ENCODE data around the gene SYK. TPM values are rescaled to one million over a fixed set of nuclear protein-coding genes. Genes with fewer than 3 reads are reported as not detected.

Gene SYK
- total RNA-seq, 4 donors from 2014 or later = 10.2 to 72.4 (median 25.9) TPM

- TF ChIP-seq CTCF (IDR thresholded peaks at IDR 0.05; ENCODE audit: low read depth) = no peak
Measured at GRCh38 chr9:90802386-90802985, 867 bp downstream of the SYK start.

DNA sequence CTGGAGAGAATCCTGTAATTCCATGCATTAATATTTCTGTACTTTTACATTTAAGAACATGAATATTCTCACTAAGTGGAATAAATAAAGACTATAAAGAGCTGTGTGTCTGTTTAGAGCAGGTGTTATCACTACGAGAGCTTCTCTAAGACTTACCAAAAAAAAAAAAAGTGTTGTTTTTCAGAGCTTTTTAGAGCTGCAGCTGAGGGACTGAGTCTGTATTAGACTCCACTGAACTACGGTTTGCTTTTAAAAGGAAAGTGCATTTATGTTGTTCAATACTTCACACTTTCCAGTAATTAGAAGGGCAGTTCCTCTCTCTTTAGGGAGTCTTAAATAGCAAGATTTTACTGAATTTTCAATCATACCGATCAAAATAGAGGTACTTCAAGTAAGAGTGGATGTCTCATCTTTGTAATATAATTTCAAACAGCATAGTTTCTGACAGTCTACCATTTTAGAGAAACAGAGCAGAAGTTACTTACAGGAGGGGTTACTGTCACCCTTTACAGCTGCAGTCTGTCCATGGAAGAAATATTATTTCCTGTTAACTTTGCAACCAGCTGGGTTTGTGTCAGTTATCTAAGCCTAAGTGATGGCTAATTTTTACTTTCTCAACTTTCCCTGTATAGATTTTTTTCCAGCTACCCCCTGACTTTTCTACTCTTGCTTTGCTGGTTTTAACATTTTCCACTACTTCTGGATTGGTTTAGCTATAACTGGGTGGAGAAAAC lies 2.4 kb downstream of the SYK start:
- no peak for TF ChIP-seq CTCF (IDR thresholded peaks at IDR 0.05; ENCODE audit: low read depth)

DNA sequence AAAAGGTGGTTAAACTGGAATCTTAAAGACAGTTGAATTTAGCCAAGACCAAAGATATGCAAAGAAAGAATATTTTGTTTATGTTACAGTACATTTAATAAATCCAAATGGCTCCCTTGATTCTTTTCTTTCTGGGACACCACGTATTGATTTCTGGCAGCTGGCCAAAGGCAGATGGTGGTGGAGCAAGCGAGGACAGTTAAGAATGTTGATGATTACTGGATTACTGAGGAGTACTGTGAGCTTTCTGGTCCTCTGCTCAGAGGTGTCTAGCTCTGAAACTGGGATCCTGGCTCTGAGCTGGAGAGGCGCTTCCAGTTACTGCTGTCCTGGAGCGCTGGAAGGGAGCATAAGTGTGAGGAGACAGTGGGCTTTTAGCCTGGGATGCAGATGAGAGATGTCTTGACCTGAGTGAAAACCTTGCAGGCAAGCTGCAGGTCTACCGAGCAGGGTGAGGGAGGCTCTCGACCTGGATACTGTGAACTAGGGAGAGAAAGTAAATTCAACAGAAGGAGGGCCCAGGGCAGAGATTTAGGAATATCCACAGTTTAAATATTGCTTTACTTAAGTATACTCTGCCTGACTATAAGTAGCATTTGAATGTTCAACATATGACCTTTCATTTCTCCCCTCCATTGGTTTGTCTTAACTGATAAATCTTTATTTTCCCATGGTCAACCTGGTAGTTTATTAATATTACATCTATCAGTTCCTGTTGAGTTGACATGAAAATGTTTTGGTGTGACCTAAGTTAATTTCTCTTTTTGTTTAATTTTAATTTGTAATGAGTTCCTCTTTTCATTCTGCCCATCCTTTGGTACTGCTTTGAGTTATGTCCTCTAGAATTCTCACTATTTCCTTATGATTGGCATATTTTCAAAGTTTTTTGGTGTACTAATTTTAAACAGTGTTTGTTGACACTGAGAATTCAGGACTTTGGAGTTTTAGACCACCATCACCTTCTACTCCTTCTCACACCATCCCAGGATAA lies 3.7 kb downstream of the SYK start:
- no peak for TF ChIP-seq CTCF (IDR thresholded peaks at IDR 0.05; ENCODE audit: low read depth)

DNA sequence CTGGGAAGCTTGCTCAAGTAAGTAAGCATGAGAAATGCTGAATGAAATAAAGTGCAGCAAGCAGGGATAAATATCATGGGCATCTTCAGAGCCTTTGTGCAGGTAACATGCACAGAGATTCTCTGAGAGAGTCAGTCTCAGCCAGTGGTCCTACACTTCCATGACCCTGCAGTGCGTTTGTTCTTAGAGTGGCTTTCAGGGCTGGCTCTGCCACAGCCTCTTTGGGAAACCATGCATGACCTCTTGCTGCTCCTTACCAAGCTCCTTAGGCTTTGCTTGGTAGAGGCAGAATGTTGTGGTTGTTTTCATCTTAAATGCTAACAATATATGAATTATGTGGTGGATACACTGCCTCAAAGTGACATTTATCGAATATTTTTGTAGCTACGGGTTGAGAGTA lies 5.4 kb downstream of the SYK start:
- no peak for TF ChIP-seq CTCF (IDR thresholded peaks at IDR 0.05; ENCODE audit: low read depth)

GRCh38 chr9:90808398-90808797 lies 6.8 kb downstream of the SYK start:
- TF ChIP-seq CTCF (IDR thresholded peaks at IDR 0.05; ENCODE audit: low read depth) = no peak

DNA sequence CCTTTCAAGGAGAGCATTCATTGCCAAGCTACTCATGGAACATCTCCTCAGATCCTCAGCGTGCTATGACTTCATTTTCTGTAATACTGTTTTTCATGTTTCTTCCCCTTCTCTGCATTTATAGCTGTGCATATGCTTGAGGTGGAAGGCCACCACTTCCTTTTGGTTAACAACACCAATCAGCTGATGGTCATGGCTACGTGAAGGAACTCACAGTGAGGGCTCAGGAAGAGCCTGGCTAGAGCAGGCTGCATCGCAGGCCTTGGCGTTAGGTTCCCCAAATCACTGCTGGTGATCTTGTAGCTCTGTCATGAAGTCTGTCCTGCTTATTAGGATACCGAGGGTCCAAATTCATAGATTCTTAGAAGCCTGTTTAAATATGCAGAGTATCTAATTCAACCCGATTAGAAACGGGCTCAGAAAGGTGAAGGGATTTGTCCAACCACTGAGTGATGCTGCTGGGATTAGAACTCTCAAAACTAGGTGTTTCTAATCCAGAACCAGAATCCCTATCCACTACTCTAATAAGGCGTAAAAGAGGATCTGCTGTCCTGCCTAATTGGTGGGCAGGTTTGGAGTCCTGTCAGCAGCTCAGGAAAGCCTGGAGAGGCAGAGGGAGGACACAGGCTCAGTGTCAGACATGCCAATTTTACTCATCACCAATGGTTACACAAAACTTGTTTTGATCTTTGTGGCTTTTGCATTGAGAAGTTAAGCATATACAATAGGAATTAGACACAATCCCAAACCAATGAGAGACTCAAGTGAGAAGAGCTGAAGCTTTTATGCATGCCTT lies 7.5 kb downstream of the SYK start:
- TF ChIP-seq CTCF (IDR thresholded peaks at IDR 0.05; ENCODE audit: low read depth) = no peak
